SIG-M5 treated with dmso at 0.1 percent for 504 hours (cell line): Measurements from ENCODE around the gene RILPL2.
A peak's percentile ranks its signal among the peaks of the same experiment; 100 is the strongest.
"Not testable (repeated sequence)": the region's sequence is repeated elsewhere in the genome, so short reads cannot be mapped to it uniquely, and the experiment has no call there.

Experiments used
- DNase-seq: peaks from one replicate; lab custom pipeline; 2025; ENCODE audit not compliant: unreplicated experiment; lab: John Stamatoyannopoulos, UW

Gene RILPL2

GRCh38 chr12:123436017-123436964 lies at the start of gene RILPL2:
TSS of gene RILPL2 (minus strand) at chr12:123436684. CDS start at chr12:123436420, 264 bp downstream.
- DNase-seq: peak; percentile 99

- DNase-seq: no peak
Measured at GRCh38 chr12:123485756-123486155, 49.3 kb upstream of the RILPL2 start.

DNA sequence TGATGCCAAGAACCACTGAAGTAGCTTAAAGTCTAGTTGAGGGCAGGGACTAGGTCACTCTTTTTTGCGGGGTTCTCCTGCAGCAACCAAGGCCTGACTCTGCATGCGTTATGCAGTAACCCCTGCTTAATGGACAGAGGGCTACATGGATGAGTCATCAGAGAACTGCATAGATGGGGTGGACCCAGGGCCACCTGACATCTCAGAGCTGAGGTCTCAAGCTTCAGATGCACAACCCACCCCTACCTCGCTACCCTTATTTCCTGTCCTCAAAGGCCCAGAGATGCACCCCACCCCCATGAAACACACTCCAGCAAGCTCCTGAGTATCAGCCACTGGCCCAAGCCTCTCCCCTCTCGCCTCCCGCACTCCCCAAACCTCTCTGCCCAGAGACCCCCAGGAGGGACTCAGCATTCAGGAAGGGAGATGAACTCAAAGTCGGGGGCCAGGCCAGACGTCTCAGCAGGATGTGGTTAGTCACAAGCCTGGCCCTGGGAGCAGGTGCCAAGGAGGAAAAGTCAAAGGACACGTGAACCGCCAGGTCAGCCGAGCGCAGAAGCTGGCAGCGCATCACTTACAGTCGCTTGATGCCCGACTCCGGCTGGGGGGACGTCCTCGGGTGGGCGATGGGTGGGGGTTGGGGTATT lies 47.2 kb upstream of the RILPL2 start:
- no peak for DNase-seq

DNA sequence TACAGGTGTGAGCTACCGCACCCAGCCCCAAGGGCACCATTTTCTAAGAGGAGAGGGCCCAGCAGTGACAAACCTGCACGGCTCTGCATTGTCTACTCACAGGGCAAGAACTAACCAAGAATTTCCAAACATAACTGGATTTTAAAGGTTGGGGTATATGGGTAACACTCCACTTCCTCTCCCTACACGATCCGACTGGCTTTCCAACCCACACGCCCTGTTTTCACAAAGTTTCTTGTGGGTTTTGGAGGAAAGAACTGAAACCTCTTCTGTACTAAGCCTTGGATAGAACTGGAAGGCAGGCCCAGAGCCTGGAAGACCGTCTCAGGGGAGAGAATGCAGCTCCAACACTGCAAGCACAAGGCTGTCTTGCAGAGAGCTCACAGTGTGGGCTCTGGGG lies 46.4 kb upstream of the RILPL2 start:
- DNase-seq: no peak

DNA sequence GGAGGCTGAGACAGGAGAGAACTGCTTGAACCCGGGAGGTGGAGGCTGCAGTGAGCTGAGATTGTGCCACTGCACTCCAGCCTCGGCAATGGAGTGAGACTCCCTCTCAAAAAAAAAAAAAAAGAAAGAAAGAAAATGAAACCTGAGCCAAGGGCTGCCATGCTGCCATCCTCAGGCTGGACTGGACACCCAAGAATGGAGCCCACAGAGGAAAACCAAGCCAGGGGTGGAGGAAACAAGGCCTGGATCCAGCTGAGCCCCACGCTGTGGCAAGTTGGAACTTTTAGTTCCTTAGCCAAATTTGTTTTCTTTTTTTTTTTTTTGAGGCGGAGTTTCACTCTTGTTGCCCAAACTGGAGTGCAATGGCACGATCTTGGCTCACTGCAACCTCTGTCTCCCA lies 44.8 kb upstream of the RILPL2 start:
- DNase-seq: not testable (repeated sequence)

GRCh38 chr12:123479442-123480180 lies 43.1 kb upstream of the RILPL2 start:
- DNase-seq: no peak

DNA sequence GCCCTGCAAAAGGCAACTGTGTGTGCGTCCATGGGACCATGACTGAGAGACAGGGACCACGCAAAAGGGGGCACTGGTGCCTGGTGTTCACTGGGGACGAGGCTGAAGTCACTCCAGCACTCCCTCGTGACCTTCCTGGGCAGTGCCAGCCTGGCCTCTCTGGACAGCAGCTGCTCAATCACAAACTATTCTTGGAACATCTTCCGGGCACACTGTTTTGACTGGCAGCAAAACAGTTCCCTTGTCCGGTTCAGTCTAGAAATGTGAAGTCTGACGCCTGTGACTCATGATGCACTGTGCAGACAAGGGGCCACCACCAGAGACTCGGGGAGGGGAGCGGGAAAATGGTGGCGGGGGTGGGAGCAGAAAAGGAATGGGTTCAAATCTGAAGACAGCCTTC lies 42.3 kb upstream of the RILPL2 start:
- no peak for DNase-seq

- DNase-seq: no peak
Measured at GRCh38 chr12:123478069-123478468, 41.6 kb upstream of the RILPL2 start.

DNA sequence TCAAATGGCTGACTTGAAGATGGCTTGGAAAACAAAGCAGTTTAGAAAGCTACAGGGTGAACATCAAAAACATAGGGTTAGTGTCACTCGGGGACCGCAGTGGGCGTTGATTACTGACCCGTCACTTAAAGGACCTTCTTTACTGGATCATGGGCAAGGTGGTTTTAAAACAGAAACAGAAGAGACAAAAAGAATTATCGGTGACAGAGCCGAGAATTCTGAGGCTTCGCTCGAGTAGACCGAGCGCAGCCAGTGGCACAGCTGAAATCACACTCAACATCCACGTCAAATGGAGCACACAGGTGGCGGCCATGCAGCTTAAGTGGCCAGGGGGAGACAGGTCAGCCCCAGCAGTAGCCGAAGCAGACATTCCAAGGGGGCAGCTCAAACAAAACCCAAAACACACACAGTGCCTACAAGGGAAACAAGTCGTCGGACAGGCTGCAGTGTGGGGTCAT lies 38.8 kb upstream of the RILPL2 start:
- DNase-seq: no peak

DNA sequence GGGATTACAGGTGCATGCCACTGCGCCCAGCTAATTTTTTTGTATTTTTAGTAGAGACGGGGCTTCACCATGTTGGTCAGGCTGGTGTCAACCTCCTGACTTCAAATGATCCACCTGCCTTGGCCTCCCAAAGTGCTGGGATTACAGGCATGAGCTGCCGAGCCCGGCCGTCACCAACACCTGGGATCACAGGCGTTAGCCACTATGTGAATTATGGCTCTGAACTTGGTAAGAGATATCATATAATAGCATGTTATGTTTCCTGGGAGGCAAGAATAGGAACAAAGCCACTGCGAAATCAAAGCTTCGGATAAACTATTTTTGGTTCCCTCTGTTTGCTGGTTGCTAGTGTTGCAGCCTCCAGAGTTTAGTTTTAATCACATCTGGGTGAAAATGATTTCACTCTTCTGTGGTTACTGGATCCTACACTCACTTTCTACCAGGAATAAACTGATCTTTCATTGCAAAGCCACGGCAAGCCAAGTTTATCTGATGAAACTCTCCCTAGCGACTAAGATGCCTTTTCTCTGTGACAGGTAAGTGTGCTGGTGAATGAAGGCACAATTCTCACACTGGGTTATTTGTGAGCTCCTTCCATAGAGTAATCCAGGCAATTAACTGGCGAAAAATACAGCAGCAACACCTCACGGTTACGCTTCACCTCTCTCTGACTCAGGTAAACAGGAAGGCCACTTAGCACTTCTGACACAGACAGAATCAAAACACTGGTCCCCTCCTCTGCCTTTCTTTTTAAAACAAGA lies 38.2 kb upstream of the RILPL2 start:
- no peak for DNase-seq

DNA sequence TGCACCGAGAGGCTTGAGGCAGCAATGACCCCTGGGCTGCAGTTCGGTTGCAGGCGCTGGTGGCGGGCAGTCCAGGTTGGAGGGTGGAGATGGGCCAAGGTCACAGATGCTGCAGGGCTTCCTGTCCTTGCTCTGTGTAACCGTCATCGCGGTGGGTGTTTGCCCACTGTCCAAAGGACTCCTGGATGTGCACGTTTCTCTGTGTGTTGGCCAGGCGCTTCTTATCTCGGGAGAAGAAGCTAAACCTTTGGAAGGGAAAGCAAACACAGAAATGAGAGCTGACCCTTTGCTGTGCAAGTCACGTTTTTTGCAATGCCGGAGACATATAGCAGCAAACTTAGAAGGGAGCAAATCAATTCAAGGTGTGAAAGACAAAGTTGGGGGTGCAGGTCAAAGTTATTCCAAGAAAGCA lies 36.0 kb upstream of the RILPL2 start:
- no peak for DNase-seq

GRCh38 chr12:123471374-123472068 lies 35.0 kb upstream of the RILPL2 start:
- no peak for DNase-seq

GRCh38 chr12:123469978-123470377 lies 33.5 kb upstream of the RILPL2 start:
- DNase-seq: no peak

DNA sequence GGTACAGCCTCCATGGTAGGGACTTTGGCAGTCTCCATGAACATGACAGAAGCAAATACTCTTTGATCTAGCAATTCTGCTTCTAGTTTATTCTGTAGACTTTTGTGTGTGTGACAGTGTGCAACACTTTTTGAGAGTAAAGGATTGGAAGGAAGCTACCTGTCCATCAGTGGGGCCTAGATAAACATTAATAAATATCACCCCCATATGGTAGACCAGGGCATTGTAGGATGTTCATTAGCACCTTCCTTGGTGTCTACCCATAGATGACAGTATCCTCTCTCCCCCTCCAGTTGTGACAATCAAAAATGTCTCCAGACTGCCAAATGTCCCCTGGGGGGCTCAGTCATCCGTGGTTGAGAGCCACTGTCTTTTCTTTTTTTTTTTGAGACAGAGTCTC lies 32.3 kb upstream of the RILPL2 start:
- peak; percentile 31 for DNase-seq

- no peak for DNase-seq
Measured at GRCh38 chr12:123465084-123465483, 28.6 kb upstream of the RILPL2 start.

GRCh38 chr12:123463174-123463573 lies 26.7 kb upstream of the RILPL2 start:
- not testable (repeated sequence) for DNase-seq

GRCh38 chr12:123457980-123458779 lies 21.7 kb upstream of the RILPL2 start, which contains the start of gene SNRNP35:
TSS of gene SNRNP35 (plus strand) at chr12:123458139. CDS start at chr12:123465541, 7,402 bp downstream.
- DNase-seq: peak; percentile 80

DNA sequence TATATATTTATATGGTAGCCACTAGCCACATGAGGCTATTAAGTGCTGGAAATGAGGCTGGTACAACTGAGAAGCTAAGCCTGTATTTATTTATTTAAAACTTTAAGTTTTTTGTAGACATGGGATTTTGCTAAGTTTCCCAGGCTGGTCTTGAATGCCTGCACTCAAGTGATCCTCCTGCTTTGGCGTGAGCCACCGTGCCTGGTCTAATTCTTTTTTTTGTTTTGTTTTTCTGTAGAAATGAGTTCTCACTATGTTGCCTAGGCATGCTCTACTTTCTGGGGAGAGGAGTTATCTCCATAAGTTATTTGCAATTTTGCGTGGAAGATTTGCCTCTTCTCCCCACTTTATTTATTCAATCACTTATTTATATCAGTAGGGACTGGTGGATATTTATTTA lies 16.7 kb upstream of the RILPL2 start:
- DNase-seq: no peak

GRCh38 chr12:123452276-123452550 lies 15.7 kb upstream of the RILPL2 start:
- DNase-seq: not testable (repeated sequence)
